ENCODE data around the gene DBNDD2.

DBNDD2 gene

GRCh38 chr20:45415822-45416637 lies 7.9 kb downstream of the DBNDD2 start, which contains the start of gene PIGT:
Gene PIGT, plus strand, starts transcription at chr20:45416141. Its CDS starts 16 bp downstream, at chr20:45416157.
- peak; percentile 59 to 74 (median 73) for DNase-seq (ENCODE audit: low read depth in 3 of 3, low spot score in 1 of 3)

- no peak for DNase-seq (ENCODE audit: low read depth in 3 of 3, low spot score in 1 of 3)
Measured at GRCh38 chr20:45416917-45417316, 8.8 kb downstream of the DBNDD2 start.

- DNase-seq (ENCODE audit: low read depth in 3 of 3, low spot score in 1 of 3), result no peak
Measured at GRCh38 chr20:45419188-45420091, 11.4 kb downstream of the DBNDD2 start.

- no peak for DNase-seq (ENCODE audit: low read depth in 3 of 3, low spot score in 1 of 3)
Measured at GRCh38 chr20:45420125-45420524, 12.0 kb downstream of the DBNDD2 start.

GRCh38 chr20:45423700-45424099 lies 15.6 kb downstream of the DBNDD2 start:
- DNase-seq (ENCODE audit: low read depth in 3 of 3, low spot score in 1 of 3), result no peak

GRCh38 chr20:45425561-45425960 lies 17.5 kb downstream of the DBNDD2 start:
- DNase-seq (ENCODE audit: low read depth in 3 of 3, low spot score in 1 of 3), result no peak

- no peak for DNase-seq (ENCODE audit: low read depth in 3 of 3, low spot score in 1 of 3)
Measured at GRCh38 chr20:45426320-45427016, 18.4 kb downstream of the DBNDD2 start.

- DNase-seq (ENCODE audit: low read depth in 3 of 3, low spot score in 1 of 3), result no peak
Measured at GRCh38 chr20:45427236-45428149, 19.4 kb downstream of the DBNDD2 start.

- DNase-seq (ENCODE audit: low read depth in 3 of 3, low spot score in 1 of 3), result no peak
Measured at GRCh38 chr20:45429618-45430017, 21.5 kb downstream of the DBNDD2 start.

GRCh38 chr20:45432294-45432693 lies 24.2 kb downstream of the DBNDD2 start:
- DNase-seq (ENCODE audit: low read depth in 3 of 3, low spot score in 1 of 3), result no peak

GRCh38 chr20:45433316-45433715 lies 25.2 kb downstream of the DBNDD2 start:
- DNase-seq (ENCODE audit: low read depth in 3 of 3, low spot score in 1 of 3), result no peak

GRCh38 chr20:45433976-45434375 lies 25.9 kb downstream of the DBNDD2 start:
- no peak for DNase-seq (ENCODE audit: low read depth in 3 of 3, low spot score in 1 of 3)

GRCh38 chr20:45436732-45437485 lies 28.8 kb downstream of the DBNDD2 start:
- peak; percentile 64 to 87 (median 76) for DNase-seq (ENCODE audit: low read depth in 3 of 3, low spot score in 1 of 3)

GRCh38 chr20:45440424-45440823 lies 32.3 kb downstream of the DBNDD2 start:
- no peak for DNase-seq (ENCODE audit: low read depth in 3 of 3, low spot score in 1 of 3)

GRCh38 chr20:45440891-45441685 lies 33.0 kb downstream of the DBNDD2 start:
- no peak for DNase-seq (ENCODE audit: low read depth in 3 of 3, low spot score in 1 of 3)

- DNase-seq (ENCODE audit: low read depth in 3 of 3, low spot score in 1 of 3), result no peak
Measured at GRCh38 chr20:45441746-45442145, 33.7 kb downstream of the DBNDD2 start.

- no peak for DNase-seq (ENCODE audit: low read depth in 3 of 3, low spot score in 1 of 3)
Measured at GRCh38 chr20:45444050-45444449, 36.0 kb downstream of the DBNDD2 start.

- no peak for DNase-seq (ENCODE audit: low read depth in 3 of 3, low spot score in 1 of 3)
Measured at GRCh38 chr20:45445805-45446562, 37.9 kb downstream of the DBNDD2 start.

Measured in stimulated activated CD4-positive, alpha-beta T cell treated with anti-CD3 and anti-CD28 coated beads, TNF-alpha, amount 100 ng/mL, for 1 hour (primary cell).